ENCODE measurements around the gene DDAH1. TPM values are rescaled to one million over a fixed set of nuclear protein-coding genes. Genes with fewer than 3 reads are reported as not detected.
"Not testable (repeated sequence)": the region's sequence is repeated elsewhere in the genome, so short reads cannot be mapped to it uniquely, and the experiment has no call there.

The DDAH1 gene
- total RNA-seq (10 to 100 TPM in 8 of 9 donors, 1 to 10 TPM in 1; 2.4 to 84.5 (median 66.4) TPM), polyA plus RNA-seq (10 to 100 TPM; 15.5 to 34.4 (median 17.3) TPM)
- long read RNA-seq, donor 1 = 0 reads
- long read RNA-seq, donor 2, partial matches to known transcripts = 0 of 1 reads
- long read RNA-seq, donor 2, other reads (novel, unspliced or antisense) = 0 of 1 reads
- long read RNA-seq, donor 3 = 0 reads
- long read RNA-seq, donor 4, transcript DDAH1-201 (6 exons, 3,920 nt) = major isoform, 6 of 29 reads
- long read RNA-seq, donor 4, partial matches to known transcripts = 0 of 29 reads
- long read RNA-seq, donor 4, other reads (novel, unspliced or antisense) = 23 of 29 reads
- long read RNA-seq, donor 5, transcript DDAH1-204 (7 exons, 3,909 nt) = minor isoform, 7 of 76 reads
- long read RNA-seq, donor 5, transcript DDAH1-201 (6 exons, 3,920 nt) = major isoform, 55 of 76 reads
- long read RNA-seq, donor 5, partial matches to known transcripts = 1 of 76 reads
- long read RNA-seq, donor 5, other reads (novel, unspliced or antisense) = 13 of 76 reads
- long read RNA-seq, donor 6, partial matches to known transcripts = 0 of 16 reads
- long read RNA-seq, donor 6, other reads (novel, unspliced or antisense) = 13 of 16 reads
- long read RNA-seq, donor 7 = 0 reads
- long read RNA-seq, donor 8, partial matches to known transcripts = 0 of 1 reads
- long read RNA-seq, donor 8, other reads (novel, unspliced or antisense) = 0 of 1 reads
- long read RNA-seq, donor 9 = 0 reads
- long read RNA-seq, donor 10 = 0 reads

- no peaks in the 10 kb centered on the region for H3K27me3 ChIP-seq
- intact Hi-C loops (cut with DNase I) = no loop called here
- peaks cover 1 to 23% of the 10 kb centered on the region in 2 donors for H3K4me1 ChIP-seq (replicated peaks in 1 of 2)
- H3K36me3 ChIP-seq (replicated peaks in 1 of 2) = no peaks in the 10 kb centered on the region
- 3 to 24% (median 4%) methylated on average over 5 to 56 of the region's 56 CpGs for WGBS, 4 donors
- peak; percentile 49 to 68 (median 66) for DNase-seq
- no peaks in the 10 kb centered on the region for H3K9me3 ChIP-seq (replicated peaks in 1 of 3)
- TF ChIP-seq POLR2A (IDR thresholded peaks at IDR 0.05) (peak; percentile 72 to 82), CTCF (IDR thresholded peaks at IDR 0.05) (no peak)
- peak within 1 kb of the TSS in 4 of 5 donors; percentile 48 to 83 (median 73) for H3K27ac ChIP-seq
- peak within 1 kb of the TSS; percentile 9 to 65 (median 40) for H3K4me3 ChIP-seq
Measured at GRCh38 chr1:85465099-85465785, at the start of gene DDAH1. Gene DDAH1 (minus strand): TSS chr1:85465159. CDS start chr1:85465045, 114 bp downstream.

- WGBS, 4 donors = 84 to 90% (median 86%) methylated on average over 4 of the region's 4 CpGs
- not testable (repeated sequence) for DNase-seq
Measured at GRCh38 chr1:85513998-85514397, 49.0 kb upstream of the DDAH1 start.

GRCh38 chr1:85504417-85504816, 39.5 kb upstream of the DDAH1 start:
- H3K36me3 ChIP-seq (replicated peaks in 1 of 2) = no peaks in the 10 kb centered on the region
- no peaks in the 10 kb centered on the region for H3K4me1 ChIP-seq (replicated peaks in 1 of 2)
- H3K27ac ChIP-seq = no peak overlapping the region
- intact Hi-C loops (cut with DNase I) = loop anchor here (5.0 kb wide), 3 partner anchors 102 to 197 kb away; no protein-coding TSS in a partner anchor
- no peak for DNase-seq
- H3K4me3 ChIP-seq = no peak overlapping the region
- no peaks in the 10 kb centered on the region for H3K9me3 ChIP-seq (replicated peaks in 1 of 3)
- H3K27me3 ChIP-seq = no peaks in the 10 kb centered on the region
- WGBS, 4 donors = 83 to 100% (median 92%) methylated on average over 1 of the region's 1 CpG
- TF ChIP-seq POLR2A (IDR thresholded peaks at IDR 0.05) (no peak), CTCF (IDR thresholded peaks at IDR 0.05) (no peak)

More at GRCh38 chr1:85513998-85514397, 49.0 kb upstream of the DDAH1 start:
- H3K4me3 ChIP-seq; H3K27ac ChIP-seq; intact Hi-C loops (cut with DNase I); H3K9me3 ChIP-seq (replicated peaks in 1 of 3); H3K4me1 ChIP-seq (replicated peaks in 1 of 2); H3K36me3 ChIP-seq (replicated peaks in 1 of 2); H3K27me3 ChIP-seq: not testable (repeated sequence)

- DNase-seq = peak; percentile 61 to 88 (median 71)
- H3K36me3 ChIP-seq (replicated peaks in 1 of 2) = no peaks in the 10 kb centered on the region
- TF ChIP-seq CTCF (IDR thresholded peaks at IDR 0.05) (peak; percentile 57 to 75 (median 66)), POLR2A (IDR thresholded peaks at IDR 0.05) (no peak)
- H3K4me1 ChIP-seq (replicated peaks in 1 of 2) = no peaks in the 10 kb centered on the region
- no peaks in the 10 kb centered on the region for H3K9me3 ChIP-seq (replicated peaks in 1 of 3)
- intact Hi-C loops (cut with DNase I) = loop anchor here (5.0 kb wide), 3 partner anchors 100 to 195 kb away; no protein-coding TSS in a partner anchor
- H3K27me3 ChIP-seq = no peaks in the 10 kb centered on the region
- no peak overlapping the region for H3K27ac ChIP-seq
- WGBS, 4 donors = 32 to 45% (median 43%) methylated on average over 3 of the region's 3 CpGs
- H3K4me3 ChIP-seq = no peak overlapping the region
Measured at GRCh38 chr1:85502625-85503083, 37.7 kb upstream of the DDAH1 start.
